Measurements from ENCODE around the gene CUX1. TPM values are rescaled to one million over a fixed set of nuclear protein-coding genes. Genes with fewer than 3 reads are reported as not detected.

CUX1 gene
- total RNA-seq, 1 experiment from 2014 or later, result 53.5 TPM

GRCh38 chr7:101861218-101861775 lies 43.9 kb downstream of the CUX1 start:
- Histone ChIP-seq H4K20me1 (ENCODE audit: control insufficient read depth, insufficient read depth, insufficient read length) (peaks cover 5% of the 10 kb centered on the region), H4K5ac (ENCODE audit: insufficient read length, low read depth, low read length) (no peak overlapping the region), H3K18ac (ENCODE audit: insufficient read length, low read depth, low read length) (no peak overlapping the region), H3K9ac (ENCODE audit: extremely low read depth, insufficient read length, low read length) (no peak overlapping the region), H2BK12ac (ENCODE audit: insufficient read length, low read depth, low read length) (no peak overlapping the region), H3K23ac (ENCODE audit: insufficient read length, low read depth, low read length) (no peak overlapping the region), H3K27me3 (ENCODE audit: insufficient read depth, low read length) (no peaks in the 10 kb centered on the region), H3K79me1 (ENCODE audit: insufficient read depth, low read depth, low read length, poor library complexity, severe bottlenecking) (peaks cover under 1% of the 10 kb centered on the region), H3K27ac (ENCODE audit: insufficient read length, low read depth, low read length) (no peak overlapping the region), H3K4me1 (ENCODE audit: insufficient read depth, low read length) (peaks cover 15% of the 10 kb centered on the region; the same call in 1 of the 2 replicates), H2AFZ (ENCODE audit: low read length) (no peak overlapping the region), H2BK15ac (ENCODE audit: low read depth, low read length) (no peak overlapping the region), H3K14ac (ENCODE audit: insufficient read depth, low read length) (no peak overlapping the region), H3K9me3 (ENCODE audit: control insufficient read depth, low read depth, low read length) (no peaks in the 10 kb centered on the region), H4K8ac (replicated peaks; ENCODE audit: insufficient read length, low read depth, low read length) (no peak overlapping the region), H4K91ac (ENCODE audit: insufficient read length, low read depth, low read length) (no peak overlapping the region), H3T11ph (ENCODE audit: low read length) (no peak overlapping the region), H2BK20ac (ENCODE audit: low read depth, low read length, poor library complexity, severe bottlenecking) (no peak overlapping the region), H3K56ac (ENCODE audit: insufficient read length, low read depth, low read length) (no peak overlapping the region), H2BK5ac (ENCODE audit: insufficient read length, low read length) (no peak overlapping the region), H2BK120ac (ENCODE audit: low read depth, low read length, poor library complexity, severe bottlenecking) (no peak overlapping the region), H3K23me2 (ENCODE audit: insufficient read length, low read depth, low read length, poor library complexity, severe bottlenecking) (no peaks in the 10 kb centered on the region), H3K4me2 (ENCODE audit: insufficient read depth, insufficient read length, low read length) (peak overlapping the region; percentile 5), H2AK5ac (ENCODE audit: insufficient read length, low read length) (no peak overlapping the region), H3K79me2 (ENCODE audit: insufficient read depth, low read length) (peaks cover 49% of the 10 kb centered on the region), H3K4ac (ENCODE audit: low read depth, low read length) (no peak overlapping the region)
- Mint-ChIP-seq H3K4me3 (peak overlapping the region; percentile 22 to 71; a peak in 4 of 5 replicates), H3K27me3 (ENCODE audit: low read depth) (no peaks in the 10 kb centered on the region), H3K4me1 (peaks cover 56 to 69% of the 10 kb centered on the region in 2 experiments), H3K9me3 (no peaks in the 10 kb centered on the region; a peak in 1 of 5 replicates), H3K36me3 (ENCODE audit: insufficient read depth in 1 of 3, low read depth in 3 of 3) (peaks cover 2 to 10% (median 4%) of the 10 kb centered on the region in 3 experiments; a peak in 4 of 7 replicates), H3K27ac (peak overlapping the region; percentile 91 to 97 (median 91))
- no CpG with 5 or more reads among the region's 8 CpGs for WGBS (ENCODE audit: extremely low coverage, insufficient read length, low lambda C conversion rate)
- TF ChIP-seq CTCF (conservative IDR thresholded peaks at IDR 0.05), result no peak
- no peak for DNase-seq

All from H9 (cell line).